GM21619 (cell line): ENCODE results near the gene SYT13.

Experiments used
- ATAC-seq: cut with Tn5 transposase; IDR thresholded peaks from one replicate; pipeline ENCODE4 v1.9.1; 2021; ENCODE audit not compliant: unreplicated experiment

SYT13 gene

DNA sequence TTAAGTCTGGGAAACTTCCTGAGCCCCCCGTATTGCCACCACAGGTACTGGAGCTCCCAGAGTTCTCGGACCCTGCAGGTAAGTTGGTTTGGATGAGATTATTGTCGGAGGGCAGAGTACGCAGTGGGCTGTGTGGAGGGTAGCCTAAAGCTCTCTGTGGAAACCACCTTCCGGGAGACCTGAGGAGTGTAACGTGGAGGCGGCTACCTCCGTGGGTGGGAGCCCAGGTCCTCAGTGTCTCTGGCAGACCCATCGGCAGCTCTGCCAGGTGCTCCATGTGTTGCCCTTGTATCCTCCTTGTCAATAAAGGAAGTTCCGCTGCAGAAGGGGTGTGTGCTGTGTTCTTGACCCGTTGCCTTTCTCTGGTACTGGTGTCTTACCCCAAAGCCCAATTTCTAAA is 61.4 kb downstream of the SYT13 start:
- ATAC-seq: no peak

- ATAC-seq: no peak
Observed at GRCh38 chr11:45223496-45223895, 62.6 kb downstream of the SYT13 start.

GRCh38 chr11:45219411-45219810 is 66.7 kb downstream of the SYT13 start:
- no peak for ATAC-seq

DNA sequence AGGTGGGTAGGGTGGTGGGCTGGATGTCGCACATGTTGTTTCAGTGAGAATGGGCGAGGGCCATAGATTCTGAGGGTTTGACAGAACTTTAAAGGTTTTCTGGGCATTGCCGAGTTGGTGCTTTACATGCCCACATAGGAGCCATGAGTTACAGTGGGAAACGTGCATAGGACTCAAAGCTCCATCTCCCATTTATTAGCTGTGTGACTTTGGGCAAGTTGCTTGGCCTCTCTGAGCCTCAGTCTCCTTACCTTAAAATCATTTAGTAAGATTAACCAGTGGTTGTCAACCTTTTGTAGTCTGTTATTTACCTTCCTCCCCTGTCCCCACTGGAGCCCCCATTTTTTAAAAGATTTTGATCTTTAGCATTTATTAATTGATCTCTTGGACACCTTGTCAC is 67.4 kb downstream of the SYT13 start:
- no peak for ATAC-seq

DNA sequence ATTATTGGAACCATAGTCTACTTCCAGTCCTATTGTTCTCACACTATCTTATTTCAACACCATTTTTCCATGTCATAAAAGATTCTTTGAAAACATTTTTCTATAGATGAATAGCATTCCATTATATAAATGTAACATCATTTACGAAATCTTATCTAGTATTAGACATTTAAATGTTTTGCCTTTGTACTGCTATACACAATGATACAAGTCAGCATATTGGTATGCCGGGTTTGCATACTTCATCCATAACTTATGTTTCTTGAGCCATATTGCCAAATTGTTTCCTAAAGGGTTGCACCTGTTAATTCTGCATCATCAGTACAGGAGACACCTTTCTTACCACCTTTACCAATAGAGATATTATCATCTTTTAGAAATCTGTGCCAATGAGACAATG is 68.2 kb downstream of the SYT13 start:
- no peak for ATAC-seq

DNA sequence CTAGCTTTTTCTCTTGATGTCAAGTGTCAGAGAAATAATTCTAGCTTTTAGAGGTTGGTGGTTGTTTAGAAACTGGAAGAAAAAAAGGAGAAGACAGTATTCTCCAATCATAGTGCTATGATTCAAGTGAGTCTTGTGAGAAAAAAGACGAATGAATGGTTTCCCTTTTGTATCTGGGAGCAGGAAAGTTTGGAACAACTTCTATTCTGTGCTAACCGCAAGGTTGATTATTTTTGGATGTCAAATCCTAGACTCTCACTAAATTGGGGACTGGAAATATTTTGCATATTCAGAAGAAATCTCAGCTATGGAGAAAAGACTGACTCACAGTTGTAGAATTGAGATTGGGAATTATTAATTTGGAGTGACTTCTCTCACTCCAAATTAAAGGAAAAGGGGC is 69.2 kb downstream of the SYT13 start:
- no peak for ATAC-seq

- no peak for ATAC-seq
Observed at GRCh38 chr11:45216031-45216430, 70.1 kb downstream of the SYT13 start.

GRCh38 chr11:45215098-45215865 is 70.9 kb downstream of the SYT13 start:
- no peak for ATAC-seq

- ATAC-seq: no peak
Observed at GRCh38 chr11:45213717-45214116, 72.4 kb downstream of the SYT13 start.

GRCh38 chr11:45213316-45213665 is 72.8 kb downstream of the SYT13 start:
- ATAC-seq: no peak

GRCh38 chr11:45212566-45213315 is 73.4 kb downstream of the SYT13 start:
- ATAC-seq: no peak

DNA sequence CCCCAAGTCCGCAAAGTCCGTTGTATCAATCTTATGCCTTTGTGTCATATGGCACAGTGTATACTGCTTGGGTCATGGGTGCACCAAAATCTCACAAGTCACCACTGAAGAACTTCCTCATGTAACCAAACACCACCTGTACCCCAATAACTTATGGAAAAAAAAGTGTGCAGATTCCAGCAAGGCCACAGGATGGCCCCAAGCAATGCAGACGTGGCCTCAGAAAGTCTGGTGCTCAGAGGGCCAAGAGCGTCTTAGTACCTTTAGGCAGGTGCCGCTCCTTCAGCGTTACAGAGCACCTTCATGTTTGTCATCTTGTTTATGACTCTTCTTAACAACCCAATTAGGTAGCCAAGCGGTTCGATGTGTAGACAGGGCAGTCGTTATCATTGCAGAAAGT is 74.4 kb downstream of the SYT13 start:
- ATAC-seq: no peak

DNA sequence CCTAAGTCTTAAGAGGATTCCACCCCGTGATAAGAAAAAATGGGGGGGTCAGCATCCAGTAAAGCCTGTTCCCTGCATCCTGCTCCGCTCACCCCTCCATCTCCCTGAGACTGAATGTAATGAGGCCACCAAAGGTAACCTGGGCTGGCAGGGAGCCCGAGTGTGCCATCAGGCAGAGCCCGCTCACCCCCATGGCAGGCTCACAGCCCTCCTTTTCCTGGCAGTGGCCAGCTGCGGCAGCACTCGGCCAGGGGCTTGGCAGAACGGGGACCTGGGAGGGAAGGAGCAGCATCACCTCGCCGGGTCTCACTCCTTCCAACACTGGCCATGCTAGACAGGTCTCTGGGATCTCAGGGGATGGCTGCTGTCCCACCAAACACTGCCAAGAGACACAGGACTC is 75.3 kb downstream of the SYT13 start:
- no peak for ATAC-seq

- no peak for ATAC-seq
Observed at GRCh38 chr11:45209891-45210699, 76.0 kb downstream of the SYT13 start.

- ATAC-seq: no peak
Observed at GRCh38 chr11:45209000-45209879, 76.9 kb downstream of the SYT13 start.

DNA sequence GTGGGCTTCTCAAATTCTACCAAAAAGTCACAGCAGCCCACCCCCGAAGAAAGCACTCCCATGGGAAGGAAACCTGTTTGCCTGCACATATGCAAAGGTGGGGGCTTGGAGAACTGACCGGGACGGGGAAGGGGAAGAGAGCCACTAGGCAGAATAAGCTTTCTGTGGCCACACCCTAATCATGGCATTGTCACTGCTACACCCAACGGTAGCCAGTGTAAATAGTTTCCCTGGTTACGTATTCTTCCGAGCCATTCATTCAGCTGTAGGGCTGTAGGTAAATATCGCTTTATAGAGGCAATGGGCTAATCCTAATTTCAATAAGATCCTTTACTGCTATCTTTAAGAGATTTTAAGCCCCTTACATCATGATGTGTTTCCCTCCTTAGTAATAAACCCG is 78.0 kb downstream of the SYT13 start:
- no peak for ATAC-seq

GRCh38 chr11:45205978-45206377 is 80.2 kb downstream of the SYT13 start:
- no peak for ATAC-seq

DNA sequence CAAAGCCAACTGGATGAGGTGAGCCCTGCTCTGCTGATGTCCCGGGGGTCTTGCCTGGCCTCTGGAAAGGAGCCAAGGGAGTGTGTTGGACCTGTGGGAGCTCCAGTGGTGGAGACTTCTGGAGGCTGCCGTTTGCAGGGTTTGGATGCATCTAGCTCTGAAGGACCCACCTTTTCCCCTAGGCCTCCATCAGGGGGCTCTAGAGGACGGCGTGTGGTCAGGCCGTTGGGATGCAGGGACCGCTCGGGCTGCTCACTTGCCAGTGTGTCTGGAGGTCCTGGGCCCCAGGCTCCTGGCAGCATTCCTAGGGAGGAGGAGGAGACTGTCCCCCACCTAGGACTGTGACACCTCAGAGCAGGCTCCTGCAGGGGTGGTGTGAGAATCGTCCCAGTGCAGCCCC is 81.4 kb downstream of the SYT13 start:
- ATAC-seq: no peak

- no peak for ATAC-seq
Observed at GRCh38 chr11:45193695-45194094, 92.4 kb downstream of the SYT13 start.
